NCI-H748 treated with DMSO at 0.1 percent for 48 hours (cell line): Measurements from ENCODE around the gene TBL1X.
A peak's percentile ranks its signal among the peaks of the same experiment; 100 is the strongest.
"Not testable (repeated sequence)": the region's sequence is repeated elsewhere in the genome, so short reads cannot be mapped to it uniquely, and the experiment has no call there.

Experiments
- DNase-seq: peaks from one replicate; lab custom pipeline; 2025; lab: John Stamatoyannopoulos, UW

TBL1X gene

GRCh38 chrX:9765737-9766097 lies 300.9 kb downstream of the TBL1X start, which contains the start of gene GPR143:
TSS of gene GPR143 (minus strand) at chrX:9765847. CDS start at chrX:9765817, 30 bp downstream.
- no peak for DNase-seq

DNA sequence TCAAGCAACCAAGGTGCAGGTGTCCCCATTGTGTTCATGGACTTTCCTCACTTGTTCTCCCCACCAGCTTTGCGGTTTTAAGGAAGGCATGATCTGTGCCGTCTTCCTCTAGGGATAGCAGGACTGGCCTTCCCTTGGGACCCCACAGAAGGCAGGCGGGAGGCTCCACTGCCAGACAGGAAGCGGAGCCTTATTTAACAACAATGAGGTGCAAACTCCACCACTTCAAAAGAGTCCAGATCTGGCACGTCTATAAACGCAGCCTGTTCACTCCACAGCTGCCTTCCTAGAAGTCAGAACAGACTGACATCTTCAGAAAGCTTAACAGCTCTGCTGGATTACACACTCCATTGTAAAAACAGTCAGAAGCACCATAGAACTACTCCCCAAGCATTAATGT lies 302.5 kb downstream of the TBL1X start:
- DNase-seq, result no peak

DNA sequence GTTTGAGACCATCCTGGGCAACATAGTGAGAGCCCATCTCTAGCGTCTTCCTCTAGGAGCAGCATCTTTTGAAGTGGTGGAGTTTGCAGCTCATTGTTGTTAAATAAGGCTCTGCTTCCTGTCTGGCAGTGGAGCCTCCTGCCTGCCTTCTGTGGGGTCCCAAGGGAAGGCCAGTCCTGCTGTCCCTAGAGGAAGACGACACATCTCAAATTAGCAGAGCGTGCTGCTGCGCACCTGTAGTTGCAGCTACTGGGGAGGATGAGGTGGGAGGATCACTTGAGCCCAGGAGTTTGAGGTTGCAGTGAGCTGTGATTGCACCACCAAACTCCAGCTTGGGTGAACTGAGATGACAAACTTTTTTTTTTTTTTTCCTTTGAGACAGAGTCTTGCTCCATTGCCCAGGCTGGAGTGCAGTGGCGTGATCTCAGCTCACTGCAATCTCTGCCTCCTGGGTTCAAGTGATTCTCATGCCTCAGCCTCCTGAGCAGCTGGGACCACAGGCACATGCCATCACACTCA lies 303.5 kb downstream of the TBL1X start:
- not testable (repeated sequence) for DNase-seq

- no peak for DNase-seq
Observed at GRCh38 chrX:9770319-9770718, 305.5 kb downstream of the TBL1X start.

DNA sequence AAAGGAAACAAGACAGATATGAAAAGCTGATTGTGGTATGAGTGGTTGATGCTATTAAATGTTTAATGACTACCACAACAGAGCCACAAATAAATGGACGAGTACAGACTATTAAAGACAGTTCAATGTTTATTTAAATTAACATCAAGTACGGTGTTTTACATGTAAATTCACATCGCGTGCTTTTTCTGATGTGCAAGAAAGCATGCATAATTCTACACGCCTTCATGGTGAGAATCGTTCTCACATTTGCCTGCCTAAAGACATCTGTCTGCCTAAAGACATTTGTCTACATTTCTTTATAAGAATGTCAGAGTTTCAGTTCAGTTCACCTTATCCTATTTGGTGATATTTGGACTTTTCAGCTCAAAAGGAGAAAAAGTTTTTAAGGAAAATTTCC lies 308.1 kb downstream of the TBL1X start:
- no peak for DNase-seq

DNA sequence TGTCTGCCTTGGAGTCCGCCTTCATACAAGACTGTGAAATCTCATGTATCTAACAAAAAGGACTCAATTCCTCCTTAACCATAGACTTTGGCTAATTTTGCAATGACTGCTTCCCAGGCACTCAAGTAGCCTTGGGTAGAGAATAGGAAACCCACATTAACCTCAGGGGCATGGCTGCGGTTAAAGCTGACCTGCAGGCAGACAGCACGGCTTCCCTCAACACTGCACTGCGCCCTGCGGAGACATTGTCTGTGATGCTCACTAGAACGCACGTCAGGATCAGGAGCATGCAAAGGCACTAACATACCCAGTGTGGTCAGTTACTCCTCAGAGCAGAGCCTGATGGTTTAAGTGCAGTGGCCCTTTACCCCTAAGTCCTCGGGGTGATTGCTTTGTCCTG lies 311.1 kb downstream of the TBL1X start:
- DNase-seq, result no peak

- no peak for DNase-seq
Observed at GRCh38 chrX:9781941-9782340, 317.1 kb downstream of the TBL1X start.

DNA sequence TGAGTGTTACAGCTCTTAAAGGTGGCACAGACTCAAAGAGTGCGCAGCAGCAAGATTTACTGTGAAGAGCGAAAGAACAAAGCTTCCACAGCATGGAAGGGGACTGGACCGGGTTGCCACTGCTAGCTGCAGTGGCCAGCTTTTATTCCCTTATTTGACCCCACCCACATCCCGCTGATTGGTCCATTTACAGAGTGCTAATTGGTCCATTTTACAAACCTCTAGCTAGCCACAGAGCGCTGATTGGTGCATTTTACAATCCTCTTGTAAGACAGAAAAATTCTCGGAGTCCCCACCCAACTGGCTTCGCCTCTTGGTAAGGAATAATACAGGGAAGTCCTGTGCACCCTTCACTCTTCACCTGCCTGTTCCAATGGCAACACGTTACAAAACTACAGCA lies 319.5 kb downstream of the TBL1X start:
- no peak for DNase-seq

DNA sequence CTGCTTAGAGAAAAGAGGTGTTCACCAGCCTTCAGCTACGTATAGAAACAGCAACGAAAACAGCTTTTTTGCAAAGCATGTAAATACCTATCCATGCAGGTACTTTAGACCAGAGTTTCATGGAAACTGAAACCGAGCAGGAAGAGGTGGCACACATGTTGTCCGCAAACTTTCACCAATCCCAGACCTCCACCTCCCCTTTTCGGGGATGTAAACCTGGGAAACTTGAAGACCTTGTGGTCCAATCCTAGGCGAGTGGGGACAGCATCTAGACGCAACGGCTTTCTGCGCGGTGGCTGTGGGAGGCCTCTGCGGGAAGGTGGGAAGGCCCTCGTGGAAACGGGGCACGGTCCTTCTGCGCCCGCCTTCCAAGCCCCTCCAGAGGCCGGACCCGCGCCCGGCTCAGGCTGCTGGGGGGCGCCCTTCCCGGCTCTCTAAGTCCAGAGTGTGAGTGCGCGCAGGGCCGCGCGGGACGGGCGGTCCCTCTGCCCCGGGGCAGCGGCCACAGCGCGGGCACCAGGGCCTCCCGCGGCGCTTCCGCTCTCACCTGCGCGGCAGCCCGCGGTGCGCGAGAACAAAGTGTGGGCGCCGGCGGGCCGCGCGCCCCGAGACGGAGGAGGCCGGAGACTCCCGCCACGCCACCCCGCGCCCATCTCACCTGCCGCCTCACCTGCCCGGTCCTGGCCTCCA lies 320.5 kb downstream of the TBL1X start:
- DNase-seq, result no peak

DNA sequence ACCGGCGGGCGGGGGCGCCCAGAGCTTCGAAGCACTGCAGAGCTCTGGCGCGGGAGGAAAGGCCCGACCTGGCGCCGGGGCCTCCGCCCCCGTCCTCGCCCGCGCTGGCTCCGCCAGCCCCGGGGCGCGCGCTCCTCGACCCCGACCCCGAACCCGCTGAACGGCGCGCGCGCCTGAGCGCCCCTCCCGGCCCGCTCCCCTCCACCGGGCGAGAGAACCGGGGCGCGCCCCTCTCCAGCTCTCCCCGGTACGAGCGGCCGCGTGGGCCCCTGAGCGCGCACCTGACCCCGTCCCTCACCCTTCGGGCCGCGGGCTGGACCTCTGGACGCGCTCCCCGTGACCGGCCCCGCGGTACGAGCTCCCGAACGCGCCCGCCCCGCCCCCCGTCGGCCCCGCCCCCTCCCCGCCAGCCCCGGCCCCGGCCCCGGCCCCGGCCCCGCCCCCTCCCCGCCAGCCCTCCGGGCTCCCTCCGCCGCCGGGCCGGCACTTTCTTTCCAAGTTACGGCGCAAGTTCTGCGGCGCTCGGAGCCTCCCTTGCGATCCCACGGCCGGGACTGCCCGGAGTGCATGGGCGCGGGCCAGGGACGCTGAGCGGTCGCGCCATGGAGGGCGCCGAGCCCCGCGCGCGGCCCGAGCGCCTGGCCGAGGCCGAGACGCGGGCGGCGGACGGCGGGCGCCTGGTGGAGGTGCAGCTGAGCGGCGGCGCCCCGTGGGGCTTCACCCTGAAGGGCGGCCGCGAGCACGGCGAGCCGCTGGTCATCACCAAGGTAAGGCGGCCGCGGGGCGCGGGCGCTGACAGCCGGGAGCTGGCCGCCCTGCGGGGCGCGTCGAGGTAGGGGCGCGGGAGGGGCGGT lies 321.3 kb downstream of the TBL1X start, which contains the start of gene SHROOM2:
Gene SHROOM2 (plus strand): TSS at position 486 of the 854 bp plus-strand sequence. CDS start 117 bp downstream, at position 603.
- no peak for DNase-seq

- DNase-seq, result no peak
Observed at GRCh38 chrX:9786798-9787635, 322.2 kb downstream of the TBL1X start.

GRCh38 chrX:9788911-9789310 lies 324.1 kb downstream of the TBL1X start:
- peak; percentile 66 for DNase-seq

DNA sequence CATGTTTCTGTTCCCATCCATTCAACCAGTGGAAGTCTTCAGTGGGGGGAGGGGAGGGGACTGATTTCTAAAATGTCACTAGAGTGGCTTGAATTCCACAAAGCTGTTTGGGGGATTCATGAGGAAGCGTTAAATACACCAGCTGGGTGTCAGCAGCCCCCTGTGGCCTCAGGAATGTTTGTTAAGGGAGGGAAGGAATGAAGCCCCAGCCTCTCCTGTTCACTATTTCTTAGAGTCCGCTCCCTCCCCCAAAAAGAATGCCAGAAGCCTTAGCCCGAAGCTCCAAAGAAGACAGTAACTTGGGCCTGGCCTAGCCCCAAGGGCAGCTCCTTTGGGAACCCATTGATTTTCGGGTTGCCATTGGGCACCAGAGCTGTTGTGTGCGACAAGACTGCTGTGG lies 324.7 kb downstream of the TBL1X start:
- no peak for DNase-seq
